Tibial nerve (tissue), 4 donors: ENCODE results near the gene RNF130. TPM values are rescaled to one million over a fixed set of nuclear protein-coding genes. Genes with fewer than 3 reads are reported as not detected.

Source experiments
- DNase-seq, 2 donors: peaks; one replicate each; pipeline ENCODE4 v3.0.0-alpha.2; 2019; ENCODE audit warnings: low spot score in 2 of 2
- H3K27ac ChIP-seq, 4 donors: fragments of 200-600 bp; sonication (generic) in 3 of 4; one replicate each; pipeline ENCODE4 v1.5.1; 2017 to 2019; ENCODE audit warnings: mild to moderate bottlenecking in 1 of 4
- H3K27me3 ChIP-seq, 2 donors: fragments of 200-600 bp; sonication (generic) in 1 of 2; one replicate each; pipeline versions ENCODE4 v1.5.1 to v1.6.0; 2017 to 2019
- H3K36me3 ChIP-seq, 3 donors: fragments of 200-600 bp; sonication (generic); one replicate each; pipeline ENCODE4 v1.5.1; 2018 to 2019
- H3K4me1 ChIP-seq, 4 donors: fragments of 200-600 bp; sonication (generic) in 3 of 4; one replicate each; pipeline ENCODE4 v1.5.1; 2017 to 2019
- H3K4me3 ChIP-seq, 4 donors: fragments of 200-600 bp; sonication (generic) in 3 of 4; one replicate each; pipeline ENCODE4 v1.5.1; 2017 to 2019; ENCODE audit warnings: mild to moderate bottlenecking in 1 of 4, moderate library complexity in 1 of 4
- H3K9me3 ChIP-seq, 4 donors: fragments of 200-600 bp; sonication (generic) in 3 of 4; one replicate each; pipeline ENCODE4 v1.5.1; 2017 to 2019
- CTCF ChIP-seq, 5 experiments: fragments of 200-600 bp in 3 of 5; fragments of 450-650 bp in 2 of 5; sonication (generic) in 3 of 5; IDR thresholded peaks; one replicate each; pipeline ENCODE4 v1.5.1; 2016 to 2019; ENCODE audit warnings: antibody characterized with exemption in 5 of 5, mild to moderate bottlenecking in 3 of 5, moderate library complexity in 2 of 5
- EP300 ChIP-seq, 2 donors: sonication (generic); formaldehyde crosslinking; IDR thresholded peaks; one replicate each; pipeline ENCODE4 v1.6.1; 2017; ENCODE audit warnings: antibody characterized with exemption in 2 of 2, mild to moderate bottlenecking in 1 of 2
- POLR2A ChIP-seq, 2 donors: fragments of 450-650 bp; IDR thresholded peaks; one replicate each; pipeline ENCODE4 v1.6.1; 2017; ENCODE audit warnings: antibody characterized with exemption in 2 of 2, mild to moderate bottlenecking in 2 of 2, moderate library complexity in 2 of 2
- WGBS, 2 donors: methylation state at CpG; one replicate each; pipeline ENCODE4 v1.1.5; 2018; 5-methylcytosine and 5-hydroxymethylcytosine counted together
- total RNA-seq, 4 donors: library from RNA; depleted of rRNA; stranded (reverse); fragments of >200 nt; gene quantifications; one replicate each; pipeline ENCODE4 v1.1.0, GENCODE V29; 2016

Gene RNF130, protein sequence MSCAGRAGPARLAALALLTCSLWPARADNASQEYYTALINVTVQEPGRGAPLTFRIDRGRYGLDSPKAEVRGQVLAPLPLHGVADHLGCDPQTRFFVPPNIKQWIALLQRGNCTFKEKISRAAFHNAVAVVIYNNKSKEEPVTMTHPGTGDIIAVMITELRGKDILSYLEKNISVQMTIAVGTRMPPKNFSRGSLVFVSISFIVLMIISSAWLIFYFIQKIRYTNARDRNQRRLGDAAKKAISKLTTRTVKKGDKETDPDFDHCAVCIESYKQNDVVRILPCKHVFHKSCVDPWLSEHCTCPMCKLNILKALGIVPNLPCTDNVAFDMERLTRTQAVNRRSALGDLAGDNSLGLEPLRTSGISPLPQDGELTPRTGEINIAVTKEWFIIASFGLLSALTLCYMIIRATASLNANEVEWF
- total RNA-seq: 100 to 1,000 TPM; 121 to 150 (median 143) TPM

DNA sequence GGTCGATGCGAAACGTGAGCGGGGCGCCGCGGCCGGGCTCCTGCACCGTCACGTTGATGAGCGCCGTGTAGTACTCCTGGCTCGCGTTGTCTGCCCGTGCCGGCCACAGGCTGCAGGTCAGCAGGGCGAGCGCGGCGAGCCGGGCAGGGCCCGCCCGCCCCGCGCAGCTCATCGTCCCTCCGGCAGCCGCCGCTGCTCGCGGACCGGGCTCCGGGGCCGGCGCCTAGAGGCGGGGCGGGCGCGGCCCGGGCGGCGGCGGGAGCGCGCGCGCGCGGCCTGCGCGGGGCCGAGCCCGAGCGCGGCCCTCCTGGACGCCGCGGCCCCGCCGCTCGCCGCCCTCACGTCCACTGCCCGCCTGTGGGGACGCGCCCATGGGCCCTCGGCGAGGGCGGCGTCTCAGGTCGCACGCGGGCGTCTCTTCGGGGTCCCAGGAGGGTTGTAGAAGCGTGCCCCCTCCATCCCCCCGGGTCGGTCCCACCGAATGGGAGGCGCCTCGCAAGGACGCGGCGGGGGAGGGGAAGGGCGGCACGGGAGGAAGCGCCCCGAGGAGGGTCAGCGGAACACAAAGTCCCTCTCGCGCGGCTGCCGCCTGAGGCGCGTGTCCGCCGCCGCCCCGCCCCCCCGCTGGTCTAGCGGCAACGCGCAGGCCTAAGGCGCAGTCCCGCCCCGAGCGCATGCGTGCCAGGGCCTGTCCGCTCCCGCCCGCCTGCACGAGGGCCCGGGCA lies at the start of gene RNF130:
Gene RNF130 (minus strand): TSS at position 229 of the 725 bp plus-strand sequence. CDS start 57 bp downstream, at position 172.
- 0% methylated on average over 23 to 28 of the region's 113 CpGs for WGBS, 2 donors
- peak within 1 kb of the TSS; percentile 73 to 95 (median 90) for H3K4me3 ChIP-seq
- peaks cover 0 to 43% (median 21%) of the 10 kb centered on the region in 4 donors for H3K4me1 ChIP-seq
- TF ChIP-seq EP300 (IDR thresholded peaks at IDR 0.05) (peak in 1 of 2 donors; percentile 93), POLR2A (IDR thresholded peaks at IDR 0.05) (peak; percentile 17 to 79), CTCF (IDR thresholded peaks at IDR 0.05) (peak in 2 of 5 experiments; percentile 34 to 53)
- no peaks in the 10 kb centered on the region for H3K36me3 ChIP-seq
- peak within 1 kb of the TSS; percentile 91 to 99 (median 96) for H3K27ac ChIP-seq
- peak; percentile 85 to 87 for DNase-seq
- H3K27me3 ChIP-seq: no peaks in the 10 kb centered on the region
- H3K9me3 ChIP-seq: peaks cover 0 to 5% (median 0%) of the 10 kb centered on the region in 4 donors

GRCh38 chr5:180120237-180121101 lies 48.9 kb upstream of the RNF130 start:
- 81 to 83% methylated on average over 22 to 27 of the region's 28 CpGs for WGBS, 2 donors
- no peak overlapping the region for H3K4me3 ChIP-seq
- H3K36me3 ChIP-seq: peaks cover 0 to 19% (median 0%) of the 10 kb centered on the region in 3 donors
- H3K4me1 ChIP-seq: peaks cover 0 to 14% (median 6%) of the 10 kb centered on the region in 4 donors
- H3K9me3 ChIP-seq: no peaks in the 10 kb centered on the region
- TF ChIP-seq CTCF (IDR thresholded peaks at IDR 0.05): no peak
- TF ChIP-seq POLR2A (IDR thresholded peaks at IDR 0.05): no peak
- no peak for TF ChIP-seq EP300 (IDR thresholded peaks at IDR 0.05)
- no peaks in the 10 kb centered on the region for H3K27me3 ChIP-seq
- H3K27ac ChIP-seq: no peak overlapping the region
- DNase-seq: no peak

DNA sequence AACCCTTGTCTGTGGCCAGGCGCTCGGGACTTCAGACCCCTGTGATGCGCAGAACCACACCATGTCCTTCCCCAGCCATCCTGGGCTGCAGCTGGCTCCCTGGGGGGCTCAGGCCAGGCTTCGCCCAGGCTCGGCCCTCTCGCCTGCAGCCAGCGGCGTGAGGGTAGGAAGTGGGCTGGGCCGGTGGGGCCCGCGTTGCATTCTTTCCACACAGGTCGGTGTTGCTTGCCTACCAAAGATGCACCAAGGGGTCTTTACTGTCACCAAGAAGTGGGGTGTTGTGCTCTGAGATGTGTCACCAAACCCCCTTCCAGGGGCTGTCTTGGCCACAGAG lies 48.3 kb upstream of the RNF130 start:
- Histone ChIP-seq H3K27ac (no peak overlapping the region), H3K9me3 (no peaks in the 10 kb centered on the region), H3K4me1 (peaks cover 0 to 15% (median 6%) of the 10 kb centered on the region in 4 donors), H3K4me3 (no peak overlapping the region), H3K27me3 (no peaks in the 10 kb centered on the region), H3K36me3 (peaks cover 0 to 19% (median 0%) of the 10 kb centered on the region in 3 donors)
- 89 to 97% methylated on average over 12 of the region's 12 CpGs for WGBS, 2 donors
- TF ChIP-seq CTCF (IDR thresholded peaks at IDR 0.05): no peak
- TF ChIP-seq POLR2A (IDR thresholded peaks at IDR 0.05): no peak
- no peak for TF ChIP-seq EP300 (IDR thresholded peaks at IDR 0.05)
- no peak for DNase-seq

DNA sequence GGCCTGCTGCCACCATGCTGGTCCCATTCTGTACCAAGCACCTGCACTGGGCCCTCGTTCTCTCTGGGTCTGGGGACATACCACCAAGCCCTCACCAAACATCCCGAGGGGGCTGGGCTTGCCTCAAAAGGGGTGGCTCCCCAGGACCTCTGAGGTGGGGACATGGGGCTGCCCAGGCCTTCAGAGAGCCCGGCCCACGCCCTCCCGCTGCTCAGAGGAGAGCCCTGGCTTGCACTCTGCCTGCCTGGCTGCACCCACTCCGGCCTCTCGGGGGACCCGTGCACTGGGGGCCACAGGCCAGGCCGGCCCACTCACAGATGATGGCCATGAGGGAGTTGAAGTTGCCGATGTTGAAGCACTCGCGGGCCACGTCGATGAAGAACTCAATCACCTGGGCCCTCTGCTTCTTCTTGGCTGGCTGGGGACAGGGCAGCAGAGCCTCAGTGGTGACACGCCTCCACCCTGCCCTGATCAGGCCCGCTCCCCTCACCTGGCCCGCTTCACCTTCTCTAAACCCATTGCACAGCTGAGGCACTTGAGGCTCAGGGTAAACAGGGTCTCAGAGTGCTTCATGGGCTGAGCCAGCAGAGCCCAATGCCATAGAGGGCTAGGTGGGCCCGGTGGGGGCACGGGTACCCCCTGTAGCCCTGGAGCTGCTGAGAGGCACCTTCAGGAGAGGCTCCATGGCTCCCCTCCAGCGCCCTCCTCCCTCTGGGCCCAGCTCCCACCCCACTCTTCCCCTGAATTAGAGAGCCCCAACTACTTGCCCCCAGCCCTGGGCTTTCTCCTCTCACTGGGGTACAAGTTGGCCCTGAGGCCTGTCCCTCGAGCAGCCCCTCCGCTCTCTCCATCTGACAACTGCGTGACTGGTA lies 47.7 kb upstream of the RNF130 start:
- TF ChIP-seq POLR2A (IDR thresholded peaks at IDR 0.05) (no peak), EP300 (IDR thresholded peaks at IDR 0.05) (no peak), CTCF (IDR thresholded peaks at IDR 0.05) (no peak)
- no peak overlapping the region for H3K4me3 ChIP-seq
- H3K36me3 ChIP-seq: peaks cover 0 to 20% (median 0%) of the 10 kb centered on the region in 3 donors
- H3K9me3 ChIP-seq: no peaks in the 10 kb centered on the region
- H3K27me3 ChIP-seq: no peaks in the 10 kb centered on the region
- H3K27ac ChIP-seq: no peak overlapping the region
- no peak for DNase-seq
- H3K4me1 ChIP-seq: peaks cover 0 to 11% (median 5%) of the 10 kb centered on the region in 4 donors
- 86 to 93% methylated on average over 16 to 21 of the region's 23 CpGs for WGBS, 2 donors
